Mononuclear cell (primary cell): ENCODE measurements around the gene SLAMF1. TPM values are rescaled to one million over a fixed set of nuclear protein-coding genes. Genes with fewer than 3 reads are reported as not detected.
"Not testable (repeated sequence)": the region's sequence is repeated elsewhere in the genome, so short reads cannot be mapped to it uniquely, and the experiment has no call there.

Experiments
- H3K27me3 ChIP-seq: 2 replicates; pipeline ENCODE4 v1.6.0; 2011; ENCODE audit warnings: low read length, control low read depth; ENCODE audit not compliant: insufficient read depth
- H3K4me1 ChIP-seq: 2 replicates; pipeline ENCODE4 v1.5.1; 2011; ENCODE audit warnings: mild to moderate bottlenecking, low read length, control low read depth; ENCODE audit not compliant: insufficient read depth
- H3K4me3 ChIP-seq: 2 replicates; pipeline ENCODE4 v1.5.1; 2011; ENCODE audit warnings: mild to moderate bottlenecking, low read length, moderate library complexity
- H3K9me3 ChIP-seq: 2 replicates; pipeline ENCODE4 v1.5.1; 2011; ENCODE audit warnings: low read depth, mild to moderate bottlenecking, control low read depth, low read length
- total RNA-seq: library from RNA; depleted of rRNA; stranded (reverse); fragments of >200 nt; gene quantifications from one replicate; pipeline ENCODE4 v1.2.3, GENCODE V29; 2012

The SLAMF1 gene
- total RNA-seq, 1 donor, result 30.0 TPM

DNA sequence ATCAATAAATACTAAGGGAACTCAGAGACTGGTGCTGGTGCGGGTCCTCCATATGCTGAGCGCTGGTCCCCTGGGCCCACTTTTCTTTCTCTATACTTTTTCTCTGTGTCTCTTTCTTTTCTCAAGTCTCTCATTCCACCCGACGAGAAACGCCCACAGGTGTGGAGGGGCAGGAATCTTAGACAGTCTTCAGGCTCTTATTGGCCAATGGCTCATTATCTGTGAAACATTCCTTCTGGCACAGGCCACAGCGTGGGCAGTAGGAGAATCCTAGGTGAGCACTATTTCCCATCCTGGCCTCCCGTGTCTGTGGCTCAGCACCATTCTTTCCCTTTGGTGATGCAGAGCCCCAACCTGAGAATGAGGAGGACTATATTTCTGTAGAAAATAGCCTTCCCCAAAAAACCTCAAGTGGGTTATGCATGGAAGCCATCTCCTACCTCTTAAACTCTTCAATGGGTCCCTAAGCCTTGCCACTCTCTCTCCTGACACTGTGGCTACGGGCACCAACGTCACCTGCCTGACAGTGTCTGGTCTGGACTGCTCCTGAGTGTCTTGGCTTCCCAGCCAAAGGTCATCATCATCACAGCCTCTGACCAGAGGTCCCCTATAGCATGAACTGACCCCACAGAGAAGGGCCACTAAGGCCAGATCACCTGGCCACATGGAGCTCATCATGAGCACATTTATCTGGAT lies 6.2 kb upstream of the SLAMF1 start:
- Histone ChIP-seq H3K4me3 (no peak overlapping the region), H3K4me1 (peaks cover 51% of the 10 kb centered on the region), H3K9me3 (no peaks in the 10 kb centered on the region), H3K27me3 (no peaks in the 10 kb centered on the region)

DNA sequence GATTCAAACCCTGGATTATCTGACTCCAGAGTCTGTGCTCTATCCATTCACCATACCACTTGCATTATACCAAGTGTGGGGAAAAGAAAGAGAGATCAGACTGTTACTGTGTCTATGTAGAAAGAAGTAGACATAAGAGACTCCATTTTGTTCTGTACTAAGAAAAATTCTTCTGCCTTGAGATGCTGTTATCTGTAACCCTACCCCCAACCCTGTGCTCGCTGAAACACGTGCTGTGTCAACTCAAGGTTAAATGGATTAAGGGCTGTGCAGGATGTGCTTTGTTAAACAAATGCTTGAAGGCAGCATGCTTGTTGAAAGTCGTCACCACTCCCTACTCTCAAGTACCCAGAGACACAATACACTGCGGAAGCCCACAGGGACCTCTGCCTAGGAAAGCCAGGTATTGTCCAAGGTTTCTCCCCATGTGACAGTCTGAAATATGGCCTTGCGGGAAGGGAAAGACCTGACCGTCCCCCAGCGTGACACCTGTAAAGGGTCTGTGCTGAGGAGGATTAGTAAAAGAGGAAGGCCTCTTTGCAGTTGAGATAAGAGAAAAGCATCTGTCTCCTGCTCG lies 5.3 kb upstream of the SLAMF1 start:
- peaks cover 48% of the 10 kb centered on the region for H3K4me1 ChIP-seq
- not testable (repeated sequence) for H3K9me3 ChIP-seq, H3K4me3 ChIP-seq, H3K27me3 ChIP-seq

DNA sequence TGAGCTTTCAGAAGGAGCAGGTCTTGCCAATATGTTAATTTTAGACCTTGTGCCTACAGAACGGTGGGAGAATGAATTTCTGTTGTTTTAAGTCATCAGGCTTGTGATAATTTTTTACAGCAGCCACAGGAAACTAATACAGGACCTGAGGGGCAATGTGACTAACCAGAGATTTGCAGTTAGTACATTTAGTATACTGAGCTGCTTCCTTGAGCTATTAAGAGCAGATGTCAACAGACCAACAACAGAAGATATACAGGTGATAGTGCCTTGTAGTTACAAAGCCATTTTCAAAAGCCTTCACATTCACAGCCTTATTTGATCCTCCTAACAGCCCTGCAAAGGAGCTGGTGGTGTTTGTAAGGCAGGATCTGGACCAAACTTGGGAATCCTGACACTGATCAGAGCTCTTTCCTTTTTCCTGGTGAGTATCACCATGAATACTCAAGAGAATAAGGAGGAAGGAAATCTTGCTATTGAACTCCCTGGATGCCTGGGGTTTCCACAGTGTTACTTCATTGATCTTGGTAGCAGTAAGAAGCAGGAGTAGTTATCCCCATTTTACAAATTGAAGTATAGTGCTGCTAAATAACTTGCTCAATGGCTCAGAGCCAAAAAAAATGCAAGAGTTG lies 4.7 kb upstream of the SLAMF1 start:
- Histone ChIP-seq H3K9me3 (no peaks in the 10 kb centered on the region), H3K4me1 (peaks cover 50% of the 10 kb centered on the region), H3K27me3 (no peaks in the 10 kb centered on the region), H3K4me3 (no peak overlapping the region)

DNA sequence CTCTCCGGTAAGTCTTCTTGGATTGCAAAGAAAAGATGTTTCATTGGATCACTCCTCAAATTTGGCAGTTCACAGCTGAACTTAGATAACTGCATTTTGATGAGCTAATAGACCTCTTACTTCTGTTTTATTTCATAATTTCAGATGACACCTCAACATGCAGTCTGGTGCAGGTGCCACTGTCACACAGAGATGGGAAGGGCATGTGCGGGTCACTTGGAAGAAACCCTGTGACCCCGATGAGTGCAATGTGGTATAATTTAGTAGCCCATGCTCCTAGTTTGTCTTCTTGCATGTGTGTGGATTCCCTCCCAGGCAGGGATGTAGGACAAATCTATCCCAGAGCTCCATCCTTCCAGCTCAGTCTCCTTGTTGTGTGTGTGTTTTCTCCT lies 481 bp upstream of the SLAMF1 start:
- peak overlapping the region; percentile 43 for H3K4me3 ChIP-seq
- H3K9me3 ChIP-seq, result no peaks in the 10 kb centered on the region
- peaks cover 55% of the 10 kb centered on the region for H3K4me1 ChIP-seq
- no peaks in the 10 kb centered on the region for H3K27me3 ChIP-seq

DNA sequence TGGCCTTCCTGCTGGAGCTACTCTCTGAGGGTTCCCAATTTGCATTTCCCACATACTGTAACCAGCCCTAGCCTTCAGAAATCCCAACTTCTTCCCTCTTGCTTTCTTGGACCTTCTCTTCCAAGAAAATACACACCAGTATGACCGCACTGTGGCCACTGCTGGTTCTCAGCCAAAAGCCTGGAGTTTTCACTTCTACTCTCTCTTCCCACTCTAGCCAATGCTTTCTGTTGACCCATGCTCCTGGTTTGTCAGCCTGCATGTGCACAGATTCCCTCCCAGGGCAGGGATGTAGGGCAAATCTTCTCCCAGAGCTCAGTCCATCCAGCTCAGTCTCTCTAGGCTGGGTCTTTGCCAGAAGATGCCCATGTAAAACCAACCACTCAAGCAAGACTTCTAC lies 664 bp downstream of the SLAMF1 start:
- Histone ChIP-seq H3K27me3 (no peaks in the 10 kb centered on the region), H3K4me3 (peak overlapping the region; percentile 43), H3K4me1 (peaks cover 57% of the 10 kb centered on the region), H3K9me3 (no peaks in the 10 kb centered on the region)

DNA sequence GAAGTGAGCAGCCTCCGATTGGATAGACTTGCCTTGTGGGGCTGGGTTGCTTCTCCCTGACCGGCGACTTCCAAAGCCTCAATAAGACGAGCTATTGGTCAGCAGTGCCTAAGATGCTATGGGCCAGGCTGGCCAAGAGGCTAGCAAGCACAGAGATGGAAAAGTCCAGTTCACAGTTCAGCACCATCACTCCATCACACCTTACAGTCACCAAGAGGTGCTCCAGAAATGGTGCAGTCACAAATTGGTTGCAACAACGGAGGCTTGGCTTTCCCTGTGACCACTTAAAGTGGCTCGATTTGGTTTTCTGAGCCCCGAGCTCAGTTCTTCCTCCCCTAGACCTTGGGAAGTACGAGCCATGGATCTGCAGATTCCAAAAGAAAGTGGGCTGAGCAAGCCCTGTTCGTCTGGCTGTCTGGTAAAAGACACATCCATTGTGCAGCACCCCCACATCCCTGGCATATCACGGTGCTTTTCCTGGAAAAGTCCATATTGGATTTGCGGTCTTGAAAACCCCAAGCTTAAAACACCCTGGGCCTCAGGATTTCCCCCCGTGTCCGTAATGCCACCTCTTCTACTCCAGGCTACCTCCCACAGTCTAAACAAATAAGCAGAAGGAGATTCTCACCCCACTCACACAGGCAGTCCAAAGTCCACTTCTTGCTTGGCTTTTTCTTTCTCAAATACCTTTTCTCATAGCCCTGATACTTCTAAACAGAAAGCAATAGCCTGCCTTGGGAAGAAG lies 1.3 kb downstream of the SLAMF1 start:
- peaks cover 57% of the 10 kb centered on the region for H3K4me1 ChIP-seq
- H3K9me3 ChIP-seq, result no peaks in the 10 kb centered on the region
- H3K27me3 ChIP-seq, result no peaks in the 10 kb centered on the region
- H3K4me3 ChIP-seq, result peak overlapping the region; percentile 43

DNA sequence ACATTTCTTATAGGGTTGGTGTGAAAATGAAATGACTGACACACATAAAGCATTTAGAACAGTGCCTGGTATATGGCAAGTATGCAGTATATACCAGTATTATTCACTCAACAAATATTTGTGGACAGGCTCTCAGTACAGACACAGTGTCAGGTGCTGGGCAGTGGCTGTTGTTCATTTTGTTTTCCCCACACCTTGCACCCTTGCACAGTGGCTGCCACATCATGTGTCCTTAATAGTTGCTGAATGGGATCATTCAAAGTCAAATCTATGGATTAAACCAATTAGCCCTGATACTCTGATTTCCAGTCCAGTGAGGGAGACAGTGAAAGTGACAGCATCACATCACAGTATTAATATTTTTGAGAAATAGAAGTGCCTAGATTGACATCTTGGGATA lies 2.4 kb downstream of the SLAMF1 start:
- no peaks in the 10 kb centered on the region for H3K9me3 ChIP-seq
- H3K4me1 ChIP-seq, result peaks cover 66% of the 10 kb centered on the region
- peak overlapping the region; percentile 43 for H3K4me3 ChIP-seq
- H3K27me3 ChIP-seq, result no peaks in the 10 kb centered on the region

DNA sequence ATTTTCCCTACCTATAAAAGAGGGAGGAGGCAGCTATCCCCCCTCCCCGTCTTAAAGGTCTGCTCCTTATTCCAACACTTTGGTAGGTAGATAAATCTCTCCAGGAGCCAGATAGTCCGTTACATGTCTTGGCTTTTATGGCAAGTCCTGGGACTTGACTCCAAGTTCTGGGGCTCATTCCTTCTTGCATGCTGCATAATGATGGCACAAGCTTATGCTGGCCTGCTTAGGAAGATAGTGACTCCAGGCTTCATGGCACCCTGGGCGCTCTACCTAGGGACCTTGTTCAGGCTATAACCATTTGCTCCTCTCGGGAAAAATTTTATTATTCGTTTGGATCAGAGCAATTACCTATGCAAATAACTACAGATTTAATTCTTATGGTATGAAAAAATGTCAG lies 3.7 kb downstream of the SLAMF1 start:
- H3K4me1 ChIP-seq, result peaks cover 78% of the 10 kb centered on the region

DNA sequence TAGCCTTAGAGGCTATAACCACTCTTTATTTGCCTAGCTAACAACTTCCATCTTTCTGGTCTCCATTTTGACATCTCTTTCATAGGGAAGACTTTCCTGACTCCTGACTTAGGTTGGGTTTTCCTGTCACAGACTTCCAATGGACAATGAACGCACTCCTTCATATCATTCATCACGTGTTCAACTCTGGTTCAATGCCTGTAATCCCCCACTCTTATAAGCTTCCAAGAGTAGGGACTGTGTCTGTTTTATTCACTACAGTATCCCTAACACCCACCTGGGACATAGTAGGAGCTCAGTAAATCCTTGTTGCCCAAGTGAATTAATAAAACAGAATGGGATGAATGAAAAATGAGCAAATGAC lies 4.6 kb downstream of the SLAMF1 start:
- H3K9me3 ChIP-seq, result no peaks in the 10 kb centered on the region
- no peaks in the 10 kb centered on the region for H3K27me3 ChIP-seq
- H3K4me1 ChIP-seq, result peaks cover 84% of the 10 kb centered on the region
- no peak overlapping the region for H3K4me3 ChIP-seq

More for the DNA sequence above, 3.7 kb downstream of the SLAMF1 start:
- Histone ChIP-seq H3K27me3 (no peaks in the 10 kb centered on the region), H3K4me3 (no peak overlapping the region), H3K9me3 (no peaks in the 10 kb centered on the region)

DNA sequence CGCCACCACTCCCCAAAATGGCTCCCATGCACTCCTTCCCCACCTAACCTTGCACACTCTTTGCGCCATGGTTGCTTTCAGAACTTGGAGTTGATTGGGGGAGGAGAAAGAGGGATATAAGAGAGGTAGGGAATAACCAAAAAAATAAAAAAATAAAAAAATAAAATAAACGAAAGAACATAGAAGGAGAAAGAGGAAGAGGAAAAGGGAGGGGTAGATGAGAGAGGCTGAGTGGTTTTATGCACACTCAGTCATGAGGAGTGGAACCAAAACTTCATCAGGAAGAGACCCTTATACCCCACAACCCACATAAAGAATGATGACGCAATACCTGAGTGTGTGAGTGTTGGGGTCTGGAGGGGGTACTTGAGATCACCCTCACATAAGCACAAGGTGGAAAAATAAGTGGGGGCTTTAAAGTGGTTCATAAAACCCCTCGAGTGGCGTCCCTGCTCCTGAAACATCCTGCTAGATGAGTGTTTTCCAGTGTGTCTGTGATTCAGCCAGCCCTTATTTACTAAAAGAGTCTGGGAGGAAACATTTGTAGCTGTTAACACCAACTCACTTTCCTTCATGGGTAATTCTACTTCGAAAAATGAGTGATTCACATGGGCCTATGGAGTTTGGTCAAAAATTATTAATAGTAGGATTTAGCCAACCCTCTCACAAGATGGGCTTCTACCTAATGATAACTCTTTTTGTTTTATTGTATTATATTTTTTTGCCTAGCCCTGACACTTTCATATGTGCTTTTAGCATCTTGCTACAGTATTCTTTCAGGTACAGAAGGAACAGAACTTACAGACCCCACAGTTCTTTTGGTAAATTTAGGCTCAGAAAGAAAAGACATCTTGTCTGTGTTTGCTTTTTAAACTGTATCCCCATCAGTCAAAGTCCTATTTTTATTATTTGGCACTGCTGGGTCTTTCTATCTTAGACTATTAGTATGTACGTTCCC lies 5.2 kb downstream of the SLAMF1 start:
- Histone ChIP-seq H3K9me3 (no peaks in the 10 kb centered on the region), H3K27me3 (no peaks in the 10 kb centered on the region), H3K4me3 (no peak overlapping the region), H3K4me1 (peaks cover 83% of the 10 kb centered on the region)

DNA sequence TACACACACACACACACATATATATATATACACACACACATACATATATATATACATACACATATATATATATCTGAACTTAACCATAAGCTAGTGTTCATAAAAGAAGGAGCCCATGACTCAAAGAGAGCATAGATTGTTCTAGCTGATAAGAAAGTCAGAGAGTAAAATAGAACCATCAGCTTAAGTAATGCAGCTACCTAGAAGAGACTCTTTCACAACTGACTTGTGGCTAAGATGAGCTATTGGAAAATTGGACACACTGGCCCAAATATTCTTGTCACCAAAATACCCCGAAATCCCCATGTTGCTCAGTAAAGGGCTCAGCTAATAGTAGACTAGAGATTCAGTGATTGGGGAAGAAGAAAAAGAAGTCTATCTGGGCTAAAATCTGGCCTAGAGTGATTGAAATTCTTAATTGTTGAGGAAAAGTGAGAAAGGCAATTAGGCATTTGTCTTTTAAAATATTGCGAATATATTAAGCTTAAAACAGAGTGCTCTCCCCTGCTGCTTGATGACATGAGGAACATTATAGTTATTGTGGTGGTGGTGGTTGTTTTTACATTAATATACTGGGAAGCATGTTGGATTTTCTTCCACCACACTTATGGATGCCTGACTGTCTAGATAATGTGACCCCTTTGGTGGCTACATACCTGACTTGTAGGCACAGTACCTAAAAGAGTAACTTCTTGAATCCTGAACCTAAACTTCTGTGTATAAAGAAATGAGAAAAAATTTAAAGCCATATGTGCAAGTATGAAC lies 6.3 kb downstream of the SLAMF1 start:
- H3K4me3 ChIP-seq, result no peak overlapping the region
- H3K4me1 ChIP-seq, result peaks cover 80% of the 10 kb centered on the region
- no peaks in the 10 kb centered on the region for H3K9me3 ChIP-seq
- H3K27me3 ChIP-seq, result no peaks in the 10 kb centered on the region

DNA sequence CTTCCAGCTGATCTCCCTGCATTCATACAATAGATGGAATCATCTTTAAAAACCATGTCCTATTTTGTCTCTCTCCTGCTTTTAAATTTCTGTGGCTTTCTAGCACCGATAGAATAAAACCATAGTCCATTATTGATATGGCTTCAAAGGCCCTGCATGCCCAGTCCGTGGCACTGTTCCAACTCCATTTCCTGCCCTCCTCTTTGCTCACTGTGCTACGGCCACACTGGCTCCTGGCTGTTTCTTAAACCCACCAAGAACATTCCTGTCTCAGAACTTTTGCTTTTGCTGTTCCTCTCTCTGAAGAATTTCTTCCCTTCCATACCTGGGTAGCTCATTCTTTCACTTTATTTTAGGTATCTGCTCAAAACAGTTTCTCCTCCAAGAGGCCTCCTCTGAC lies 7.2 kb downstream of the SLAMF1 start:
- Histone ChIP-seq H3K9me3 (no peaks in the 10 kb centered on the region), H3K27me3 (no peaks in the 10 kb centered on the region), H3K4me3 (no peak overlapping the region), H3K4me1 (peaks cover 76% of the 10 kb centered on the region)

DNA sequence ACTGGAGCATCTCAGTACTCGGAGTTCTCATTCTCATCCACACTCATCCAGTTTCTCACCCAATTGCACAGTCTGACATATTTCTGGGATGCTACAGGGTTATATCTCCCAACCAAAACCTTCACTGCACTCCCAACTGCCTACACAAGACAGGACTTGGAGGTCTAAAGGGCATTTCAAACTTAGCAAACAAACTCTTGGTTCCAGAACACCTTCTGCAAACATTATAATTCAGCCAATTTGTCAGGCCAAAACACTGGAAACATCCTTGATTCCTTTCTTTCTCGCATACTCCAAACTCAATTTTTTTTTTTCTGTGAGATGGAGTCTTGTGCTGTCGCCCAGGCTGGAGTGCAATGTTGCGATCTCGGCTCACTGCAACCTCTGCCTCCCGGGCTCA lies 7.9 kb downstream of the SLAMF1 start:
- no peaks in the 10 kb centered on the region for H3K27me3 ChIP-seq
- H3K4me1 ChIP-seq, result peaks cover 73% of the 10 kb centered on the region
- H3K4me3 ChIP-seq, result no peak overlapping the region
- H3K9me3 ChIP-seq, result no peaks in the 10 kb centered on the region

DNA sequence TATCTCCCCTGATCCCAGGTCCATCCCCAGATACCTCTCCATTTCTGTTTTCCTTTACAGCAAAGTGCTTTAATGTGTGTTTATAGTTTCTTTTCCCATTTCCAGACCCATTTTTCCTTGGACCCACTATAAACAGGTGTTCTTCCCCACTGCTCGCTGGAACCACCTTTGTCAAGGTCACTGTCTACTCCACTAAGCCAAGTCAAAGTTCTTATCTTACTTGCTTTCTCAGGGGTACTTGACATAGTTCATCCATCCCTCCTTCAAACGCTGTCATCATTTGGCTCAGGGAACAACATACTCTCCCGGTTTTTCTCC lies 8.3 kb downstream of the SLAMF1 start:
- Histone ChIP-seq H3K4me3 (no peak overlapping the region), H3K27me3 (no peaks in the 10 kb centered on the region), H3K9me3 (no peaks in the 10 kb centered on the region), H3K4me1 (peaks cover 75% of the 10 kb centered on the region)
